HG03045 (cell line): ENCODE data around the gene FAM161B.
"Not testable (repeated sequence)": the region's sequence is repeated elsewhere in the genome, so short reads cannot be mapped to it uniquely, and the experiment has no call there.

Experiments
- ATAC-seq: cut with Tn5 transposase; IDR thresholded peaks from one replicate; pipeline ENCODE4 v1.9.1; 2021; ENCODE audit warnings: mild to moderate bottlenecking, moderate library complexity; ENCODE audit not compliant: unreplicated experiment

Gene FAM161B

DNA sequence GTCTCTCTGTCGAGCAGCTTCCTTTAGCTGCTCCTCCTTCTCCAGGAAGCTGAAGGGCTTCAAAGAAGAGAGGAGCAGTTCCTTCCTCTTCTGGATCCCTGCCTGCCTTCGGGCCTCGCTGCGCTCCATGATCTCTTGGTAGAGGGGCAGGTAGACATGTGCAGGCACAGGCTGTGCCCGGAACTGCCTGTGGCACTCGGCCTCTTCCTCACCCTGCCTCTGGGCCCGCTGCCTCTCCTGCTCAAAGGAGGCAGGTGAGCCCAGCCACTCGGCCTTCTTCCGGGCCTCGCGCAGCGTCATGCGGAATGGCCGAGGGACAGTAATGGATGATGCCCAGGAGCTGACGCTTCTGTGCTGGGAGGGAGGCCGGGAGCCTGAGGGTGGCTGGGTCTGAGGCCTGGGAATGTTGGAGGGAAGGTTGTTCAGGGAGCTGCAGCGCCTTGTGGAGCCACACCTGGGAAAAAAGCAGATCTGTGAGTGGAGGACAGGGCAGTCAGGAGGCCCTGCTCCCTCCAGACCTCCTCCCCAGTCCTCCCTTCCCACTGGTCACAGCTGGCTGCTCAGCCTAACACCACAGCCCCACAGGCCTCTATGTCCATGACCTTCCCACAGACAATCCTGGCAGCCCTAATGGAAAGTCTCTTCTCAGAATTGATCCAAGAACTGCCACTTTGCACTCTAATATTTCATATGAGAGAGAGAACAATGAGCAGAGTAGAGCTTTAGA is 5.3 kb downstream of the FAM161B start:
- no peak for ATAC-seq

DNA sequence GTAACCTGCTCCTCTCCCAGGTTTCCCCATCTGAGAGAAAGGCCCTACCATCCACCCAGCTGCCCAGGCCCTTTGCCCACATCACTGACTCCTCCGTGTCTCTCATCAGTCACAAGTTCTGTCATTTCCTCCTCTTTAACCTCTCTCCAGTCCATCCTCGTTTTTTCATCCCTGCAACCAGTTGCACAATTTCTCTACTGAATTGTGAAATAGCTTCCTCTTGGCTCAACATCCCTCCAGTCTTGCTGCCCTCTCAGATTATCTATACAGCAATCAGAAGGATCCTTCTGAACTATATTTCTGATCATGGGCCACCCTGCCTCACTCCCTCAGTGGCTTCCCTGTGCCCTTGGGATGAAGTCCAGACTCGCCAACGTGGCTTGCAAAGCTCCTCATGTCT is 6.8 kb downstream of the FAM161B start:
- ATAC-seq, result no peak

DNA sequence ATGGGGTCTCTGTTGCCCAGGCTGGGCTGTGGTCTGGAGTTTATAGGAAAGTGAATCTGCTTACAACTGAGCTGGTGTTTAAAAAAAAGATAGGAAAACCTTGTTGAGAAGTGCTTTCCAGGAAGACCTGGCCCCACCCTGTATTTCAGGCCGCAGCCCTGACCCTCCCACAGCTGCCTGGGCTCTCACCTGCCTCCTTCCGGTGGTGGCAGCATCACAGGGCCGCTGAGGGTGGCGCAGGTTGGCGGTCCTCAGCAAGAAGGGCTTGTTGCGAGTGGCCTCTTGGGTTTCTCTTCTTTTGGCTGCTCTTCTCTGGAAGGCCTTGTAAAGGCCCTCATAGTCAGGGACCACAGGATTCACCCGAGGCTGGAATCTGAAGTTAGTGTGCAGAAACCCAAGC is 7.7 kb downstream of the FAM161B start:
- ATAC-seq, result no peak

GRCh38 chr14:73937012-73937411 is 12.9 kb downstream of the FAM161B start:
- ATAC-seq, result no peak

DNA sequence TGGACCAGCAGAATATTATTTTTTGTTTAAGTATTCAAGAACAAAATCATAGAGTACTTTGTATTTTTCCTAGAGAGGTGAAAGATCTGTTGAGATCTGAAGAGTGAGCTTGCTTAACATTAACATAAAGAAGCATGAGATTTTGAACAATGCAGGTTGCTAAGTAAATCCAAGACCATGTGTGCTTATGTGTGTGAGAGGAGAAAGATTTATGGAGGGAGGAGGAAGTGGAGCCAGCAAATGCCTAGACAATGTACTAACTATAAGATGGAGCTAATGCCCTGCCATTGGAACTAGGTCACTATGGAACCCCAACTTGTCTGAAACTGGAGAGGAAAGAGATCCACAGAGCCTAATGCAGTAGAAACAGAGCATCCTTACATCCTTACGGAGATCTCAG is 13.3 kb downstream of the FAM161B start:
- ATAC-seq, result no peak

GRCh38 chr14:73935666-73936065 is 14.2 kb downstream of the FAM161B start:
- no peak for ATAC-seq

GRCh38 chr14:73924337-73924736 is 25.6 kb downstream of the FAM161B start:
- no peak for ATAC-seq

DNA sequence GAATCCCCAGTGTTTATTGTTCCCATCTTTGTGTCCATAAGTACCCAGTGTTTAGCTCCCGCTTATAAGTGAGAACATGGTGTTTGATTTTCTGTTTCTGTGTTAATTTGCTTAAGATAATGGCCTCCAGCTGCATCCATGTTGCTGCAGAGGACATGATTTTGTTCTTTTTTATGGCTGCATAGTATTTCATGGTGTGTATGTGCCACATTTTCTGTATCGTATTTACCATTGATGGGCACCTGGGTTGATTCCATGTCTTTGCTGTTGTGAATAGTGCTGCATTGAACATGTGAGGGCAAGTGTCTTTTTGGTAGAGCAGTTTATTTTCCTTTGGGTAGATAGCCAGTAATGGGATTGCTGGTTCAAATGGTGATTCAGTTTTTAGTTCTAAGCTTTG is 30.4 kb downstream of the FAM161B start:
- ATAC-seq, result not testable (repeated sequence)

DNA sequence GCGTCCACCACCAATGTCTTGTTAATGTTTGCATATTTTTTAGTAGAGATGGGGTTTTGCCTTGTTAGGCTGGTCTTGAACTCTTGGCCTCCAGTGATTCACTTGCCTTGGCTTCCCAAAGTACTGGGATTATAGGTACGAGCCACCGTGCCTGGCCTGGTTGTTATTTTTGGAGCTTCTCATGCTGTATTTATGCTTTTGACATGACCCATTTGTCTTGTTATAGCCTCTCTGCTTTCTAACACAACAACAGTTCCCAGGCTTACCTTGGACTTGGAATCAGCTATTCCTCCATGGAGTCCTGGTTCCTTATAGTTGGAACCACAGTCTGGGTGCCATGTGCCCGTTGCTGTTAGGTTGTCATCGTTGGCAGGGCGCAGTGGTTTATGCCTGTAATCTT is 33.6 kb downstream of the FAM161B start:
- no peak for ATAC-seq

GRCh38 chr14:73913256-73913655 is 36.6 kb downstream of the FAM161B start:
- ATAC-seq, result no peak

DNA sequence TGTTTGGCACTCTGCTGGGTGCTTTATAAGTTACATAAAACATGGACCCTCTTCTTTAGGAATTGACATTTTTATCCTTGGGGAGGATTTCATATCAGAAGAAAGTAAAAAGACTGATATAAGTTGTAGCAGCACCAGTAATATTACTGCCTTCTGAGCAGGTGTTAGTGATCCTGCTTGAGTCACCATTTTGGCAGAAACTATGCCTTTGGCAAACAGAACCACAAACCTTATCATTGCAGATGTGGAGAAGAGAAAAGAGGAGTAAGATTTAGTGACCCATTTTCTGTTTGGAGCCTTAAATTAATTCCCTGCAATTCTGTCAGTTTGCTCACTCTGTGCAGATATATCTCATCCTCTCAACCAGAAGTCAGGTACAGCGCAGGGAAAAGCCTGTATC is 40.2 kb downstream of the FAM161B start:
- no peak for ATAC-seq

- ATAC-seq, result no peak
Measured at GRCh38 chr14:73903028-73903427, 46.9 kb downstream of the FAM161B start.

DNA sequence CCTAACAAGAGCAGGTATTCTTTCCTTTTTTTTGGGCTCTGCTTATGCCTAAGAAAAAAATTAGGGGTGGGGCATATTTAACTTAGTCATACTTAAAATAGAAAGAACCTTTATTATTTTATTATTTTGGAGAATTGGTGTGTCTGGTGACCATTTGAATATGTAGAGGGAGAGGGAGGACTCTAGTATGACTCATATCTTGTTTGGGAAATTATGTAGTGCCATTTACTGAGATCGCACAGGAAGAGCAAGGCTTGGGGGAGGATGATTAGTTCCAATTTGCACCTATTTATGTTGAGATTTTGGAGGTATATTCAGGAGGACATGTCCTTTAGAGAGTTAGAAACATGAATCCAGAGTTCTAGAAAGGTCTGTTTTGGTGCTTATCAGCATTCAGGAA is 53.4 kb downstream of the FAM161B start:
- no peak for ATAC-seq

DNA sequence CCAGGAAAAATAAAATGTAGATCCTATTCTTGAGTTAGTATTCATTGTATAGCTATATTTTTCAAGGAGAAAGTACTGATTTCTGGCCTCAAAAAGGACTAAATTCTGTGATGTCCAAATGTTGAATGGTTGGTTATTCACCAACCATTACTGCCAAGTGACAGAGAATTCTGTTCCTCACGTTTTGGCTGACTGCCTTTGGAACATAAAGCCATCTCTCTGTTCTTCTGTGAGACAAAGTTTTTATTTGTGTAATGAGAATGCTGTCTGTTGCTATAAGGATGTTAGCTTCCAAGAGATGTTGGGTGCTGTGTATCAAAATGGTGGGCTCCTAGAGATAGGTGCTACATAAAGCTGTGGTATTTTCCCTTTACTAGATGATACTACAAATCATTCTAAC is 54.0 kb downstream of the FAM161B start:
- no peak for ATAC-seq

- not testable (repeated sequence) for ATAC-seq
Measured at GRCh38 chr14:73894180-73894687, 55.7 kb downstream of the FAM161B start.

- no peak for ATAC-seq
Measured at GRCh38 chr14:73889376-73889775, 60.5 kb downstream of the FAM161B start.

DNA sequence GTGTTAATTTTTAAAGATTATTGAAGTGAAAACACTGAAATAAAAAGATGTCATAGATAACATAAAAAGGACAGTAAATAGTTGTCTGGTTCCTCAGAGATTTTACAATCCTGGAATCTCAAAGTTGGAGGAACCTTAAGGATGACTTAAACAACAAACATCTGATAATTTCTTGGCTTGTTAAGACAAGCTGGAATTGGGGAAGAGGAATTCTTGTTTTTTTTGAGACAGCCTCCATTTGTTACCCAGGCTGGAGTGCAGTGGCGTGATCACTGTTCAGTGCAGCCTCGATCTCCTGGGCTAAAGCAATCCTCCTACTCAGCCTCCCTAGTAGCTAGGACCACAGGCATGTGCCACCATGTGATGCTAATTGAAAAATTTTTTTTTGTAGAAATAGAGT is 60.9 kb downstream of the FAM161B start:
- ATAC-seq, result no peak

DNA sequence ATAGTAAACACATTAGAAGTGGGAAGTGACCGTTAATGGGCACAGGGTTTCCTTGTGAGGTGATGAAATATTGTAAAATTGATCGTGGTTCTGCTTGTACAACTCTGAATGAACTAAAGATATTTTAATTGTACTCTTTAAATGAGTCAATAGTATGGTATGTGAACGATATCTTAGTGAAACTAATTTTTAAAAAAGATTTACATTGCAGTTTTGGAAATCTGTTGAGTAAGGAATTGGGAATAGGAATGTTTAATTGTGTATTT is 61.5 kb downstream of the FAM161B start:
- no peak for ATAC-seq

- no peak for ATAC-seq
Measured at GRCh38 chr14:73887694-73888459, 62.0 kb downstream of the FAM161B start.

GRCh38 chr14:73887318-73887616 is 62.6 kb downstream of the FAM161B start:
- no peak for ATAC-seq

- peak; percentile 96 for ATAC-seq
Measured at GRCh38 chr14:73886449-73887317, 63.2 kb downstream of the FAM161B start, which contains the start of gene ZNF410. Gene ZNF410 (plus strand): TSS chr14:73886859. CDS start chr14:73892176, 5,317 bp downstream.
